Measurements from ENCODE around the gene WDR70.

DNA sequence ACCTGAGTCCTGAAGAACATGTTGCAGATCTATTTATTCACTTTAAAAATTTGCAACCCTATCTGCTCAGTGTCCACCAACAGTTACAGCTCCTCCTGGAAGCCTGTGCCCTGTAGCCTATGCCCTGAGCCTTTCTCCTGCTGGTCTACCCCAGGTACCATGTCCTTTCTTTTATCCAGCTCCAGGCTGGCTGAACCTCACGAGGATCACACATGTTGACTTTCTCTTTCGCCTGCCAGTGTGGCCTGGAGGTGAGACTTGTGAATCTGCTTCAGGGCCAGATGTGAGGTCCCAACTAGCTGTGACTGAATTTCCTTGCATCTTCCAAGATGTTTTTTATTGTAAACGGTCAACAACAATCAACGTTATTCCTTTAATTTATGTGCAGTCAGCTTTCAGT is 390.0 kb downstream of the WDR70 start:
- TF ChIP-seq EZH2phosphoT487 (IDR thresholded peaks at IDR 0.05; ENCODE audit: borderline replicate concordance, low read length) (no peak), EZH2 (IDR thresholded peaks at IDR 0.05; ENCODE audit: low read length, unreplicated experiment) (no peak)
- TF ChIP-seq, protein P1, sequence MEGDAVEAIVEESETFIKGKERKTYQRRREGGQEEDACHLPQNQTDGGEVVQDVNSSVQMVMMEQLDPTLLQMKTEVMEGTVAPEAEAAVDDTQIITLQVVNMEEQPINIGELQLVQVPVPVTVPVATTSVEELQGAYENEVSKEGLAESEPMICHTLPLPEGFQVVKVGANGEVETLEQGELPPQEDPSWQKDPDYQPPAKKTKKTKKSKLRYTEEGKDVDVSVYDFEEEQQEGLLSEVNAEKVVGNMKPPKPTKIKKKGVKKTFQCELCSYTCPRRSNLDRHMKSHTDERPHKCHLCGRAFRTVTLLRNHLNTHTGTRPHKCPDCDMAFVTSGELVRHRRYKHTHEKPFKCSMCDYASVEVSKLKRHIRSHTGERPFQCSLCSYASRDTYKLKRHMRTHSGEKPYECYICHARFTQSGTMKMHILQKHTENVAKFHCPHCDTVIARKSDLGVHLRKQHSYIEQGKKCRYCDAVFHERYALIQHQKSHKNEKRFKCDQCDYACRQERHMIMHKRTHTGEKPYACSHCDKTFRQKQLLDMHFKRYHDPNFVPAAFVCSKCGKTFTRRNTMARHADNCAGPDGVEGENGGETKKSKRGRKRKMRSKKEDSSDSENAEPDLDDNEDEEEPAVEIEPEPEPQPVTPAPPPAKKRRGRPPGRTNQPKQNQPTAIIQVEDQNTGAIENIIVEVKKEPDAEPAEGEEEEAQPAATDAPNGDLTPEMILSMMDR (conservative IDR thresholded peaks at IDR 0.05; ENCODE audit: low read depth, low read length): no peak
